ENCODE results near the gene DNAJA4. TPM values are rescaled to one million over a fixed set of nuclear protein-coding genes. Genes with fewer than 3 reads are reported as not detected.

Gene DNAJA4
- polyA plus RNA-seq, 1 donor = 27.3 TPM

- H3K4me1 ChIP-seq (ENCODE audit: control insufficient read depth, insufficient read depth, low read length) = no peaks in the 10 kb centered on the region
- no peaks in the 10 kb centered on the region for H3K9me3 ChIP-seq (ENCODE audit: control insufficient read depth, low read depth, low read length)
- H3K27me3 ChIP-seq (ENCODE audit: control insufficient read depth, insufficient read depth, low read length) = no peaks in the 10 kb centered on the region
- H3K36me3 ChIP-seq (ENCODE audit: control insufficient read depth, insufficient read depth, low read length) = no peaks in the 10 kb centered on the region
- DNase-seq = no peak
- no CpG with 5 or more reads among the region's 19 CpGs for WGBS (ENCODE audit: insufficient coverage, low lambda C conversion rate)
- no peak overlapping the region for H3K4me3 ChIP-seq (ENCODE audit: low read length)
- peak overlapping the region; percentile 9 for H3K27ac ChIP-seq (ENCODE audit: low read length)
These were observed 58.6 kb downstream of the DNAJA4 start for GRCh38 chr15:78322724-78323521.

GRCh38 chr15:78323693-78324092, 59.3 kb downstream of the DNAJA4 start:
- Histone ChIP-seq H3K36me3 (ENCODE audit: control insufficient read depth, insufficient read depth, low read length) (no peaks in the 10 kb centered on the region), H3K27ac (ENCODE audit: low read length) (no peak overlapping the region), H3K9me3 (ENCODE audit: control insufficient read depth, low read depth, low read length) (no peaks in the 10 kb centered on the region), H3K4me1 (ENCODE audit: control insufficient read depth, insufficient read depth, low read length) (no peaks in the 10 kb centered on the region), H3K4me3 (ENCODE audit: low read length) (no peak overlapping the region), H3K27me3 (ENCODE audit: control insufficient read depth, insufficient read depth, low read length) (no peaks in the 10 kb centered on the region)
- no CpG with 5 or more reads among the region's 7 CpGs for WGBS (ENCODE audit: insufficient coverage, low lambda C conversion rate)
- no peak for DNase-seq

GRCh38 chr15:78324144-78324543, 59.8 kb downstream of the DNAJA4 start:
- H3K4me1 ChIP-seq (ENCODE audit: control insufficient read depth, insufficient read depth, low read length) = no peaks in the 10 kb centered on the region
- H3K9me3 ChIP-seq (ENCODE audit: control insufficient read depth, low read depth, low read length) = no peaks in the 10 kb centered on the region
- no peak overlapping the region for H3K4me3 ChIP-seq (ENCODE audit: low read length)
- H3K36me3 ChIP-seq (ENCODE audit: control insufficient read depth, insufficient read depth, low read length) = no peaks in the 10 kb centered on the region
- no CpG with 5 or more reads among the region's 5 CpGs for WGBS (ENCODE audit: insufficient coverage, low lambda C conversion rate)
- no peak overlapping the region for H3K27ac ChIP-seq (ENCODE audit: low read length)
- DNase-seq = no peak
- no peaks in the 10 kb centered on the region for H3K27me3 ChIP-seq (ENCODE audit: control insufficient read depth, insufficient read depth, low read length)

GRCh38 chr15:78325092-78325843, 60.9 kb downstream of the DNAJA4 start:
- no CpG with 5 or more reads among the region's 7 CpGs for WGBS (ENCODE audit: insufficient coverage, low lambda C conversion rate)
- no peaks in the 10 kb centered on the region for H3K4me1 ChIP-seq (ENCODE audit: control insufficient read depth, insufficient read depth, low read length)
- H3K27ac ChIP-seq (ENCODE audit: low read length) = no peak overlapping the region
- no peaks in the 10 kb centered on the region for H3K36me3 ChIP-seq (ENCODE audit: control insufficient read depth, insufficient read depth, low read length)
- H3K9me3 ChIP-seq (ENCODE audit: control insufficient read depth, low read depth, low read length) = no peaks in the 10 kb centered on the region
- H3K27me3 ChIP-seq (ENCODE audit: control insufficient read depth, insufficient read depth, low read length) = no peaks in the 10 kb centered on the region
- H3K4me3 ChIP-seq (ENCODE audit: low read length) = no peak overlapping the region
- peak; percentile 45 to 60 for DNase-seq

- H3K36me3 ChIP-seq (ENCODE audit: control insufficient read depth, insufficient read depth, low read length) = no peaks in the 10 kb centered on the region
- H3K27ac ChIP-seq (ENCODE audit: low read length) = no peak overlapping the region
- WGBS (ENCODE audit: insufficient coverage, low lambda C conversion rate) = no CpG with 5 or more reads among the region's 1 CpG
- H3K4me1 ChIP-seq (ENCODE audit: control insufficient read depth, insufficient read depth, low read length) = peaks cover 8% of the 10 kb centered on the region
- peak in 1 of 2 donors; percentile 39 for DNase-seq
- H3K9me3 ChIP-seq (ENCODE audit: control insufficient read depth, low read depth, low read length) = no peaks in the 10 kb centered on the region
- H3K27me3 ChIP-seq (ENCODE audit: control insufficient read depth, insufficient read depth, low read length) = no peaks in the 10 kb centered on the region
- H3K4me3 ChIP-seq (ENCODE audit: low read length) = no peak overlapping the region
These were observed 63.1 kb downstream of the DNAJA4 start for GRCh38 chr15:78327466-78327865.

- no CpG with 5 or more reads among the region's 4 CpGs for WGBS (ENCODE audit: insufficient coverage, low lambda C conversion rate)
- H3K4me1 ChIP-seq (ENCODE audit: control insufficient read depth, insufficient read depth, low read length) = peaks cover 8% of the 10 kb centered on the region
- H3K27me3 ChIP-seq (ENCODE audit: control insufficient read depth, insufficient read depth, low read length) = no peaks in the 10 kb centered on the region
- no peaks in the 10 kb centered on the region for H3K9me3 ChIP-seq (ENCODE audit: control insufficient read depth, low read depth, low read length)
- no peak overlapping the region for H3K4me3 ChIP-seq (ENCODE audit: low read length)
- no peak overlapping the region for H3K27ac ChIP-seq (ENCODE audit: low read length)
- DNase-seq = no peak
- no peaks in the 10 kb centered on the region for H3K36me3 ChIP-seq (ENCODE audit: control insufficient read depth, insufficient read depth, low read length)
These were observed 65.3 kb downstream of the DNAJA4 start for GRCh38 chr15:78329625-78330024.

Other genes starting within 250 kb of the DNAJA4 start
- 44.6 TPM for gene TBC1D2B, start 186.9 kb upstream of the DNAJA4 start, polyA plus RNA-seq
- gene SH2D7, start 172.0 kb upstream of the DNAJA4 start, polyA plus RNA-seq = 2.6 TPM
- 151 TPM for gene CIB2, start 133.1 kb upstream of the DNAJA4 start, polyA plus RNA-seq
- gene IDH3A, start 115.2 kb upstream of the DNAJA4 start, polyA plus RNA-seq = 113 TPM
- gene ACSBG1, start 30.0 kb upstream of the DNAJA4 start, polyA plus RNA-seq = 1.1 TPM
- 65.9 TPM for gene SKIC8, start 35.0 kb downstream of the DNAJA4 start, polyA plus RNA-seq
- 16.9 TPM for gene CRABP1, start 75.8 kb downstream of the DNAJA4 start, polyA plus RNA-seq
- 58.7 TPM for gene IREB2, start 173.7 kb downstream of the DNAJA4 start, polyA plus RNA-seq
- gene HYKK, start 243.0 kb downstream of the DNAJA4 start, polyA plus RNA-seq = 11.1 TPM